Measurements from ENCODE around the gene ADNP. TPM values are rescaled to one million over a fixed set of nuclear protein-coding genes. Genes with fewer than 3 reads are reported as not detected.
A peak's percentile ranks its signal among the peaks of the same experiment; 100 is the strongest.

Gene ADNP
- total and polyA plus RNA-seq, 2 of the 13 experiments (the other 11 are each of a cell fraction or from before 2014, with no cell fraction given), result 21.0 to 21.5 TPM

DNA sequence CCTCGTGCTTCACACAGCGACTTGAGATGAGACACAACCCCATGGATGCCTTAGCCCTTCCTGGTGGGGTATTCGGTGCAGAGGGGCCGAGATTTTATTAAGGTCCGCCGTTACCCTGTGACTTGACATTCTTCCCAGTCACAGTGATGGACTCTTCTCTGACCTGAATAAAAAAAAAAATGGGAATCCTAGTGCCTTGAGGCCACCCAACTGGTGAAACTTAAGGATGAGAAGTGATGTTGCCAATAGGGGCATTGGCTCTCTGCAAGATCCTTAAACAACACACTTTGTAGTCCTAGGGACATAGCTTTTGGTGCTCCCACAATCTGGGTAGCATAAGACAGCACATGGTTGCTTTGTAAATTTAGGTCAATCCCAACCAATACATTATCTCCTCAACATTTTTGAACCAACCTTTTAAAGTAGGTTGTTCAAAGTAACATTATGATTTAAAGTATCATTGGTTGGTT lies 814 bp upstream of the ADNP start:
- H3K4me1 ChIP-seq (ENCODE audit: insufficient read depth, low read length), result peaks cover 28% of the 10 kb centered on the region
- WGBS (ENCODE audit: low lambda C conversion rate), result 100% methylated on average over 6 of the region's 6 CpGs
- no peaks in the 10 kb centered on the region for H3K27me3 ChIP-seq (ENCODE audit: control insufficient read depth in 1 of 2, insufficient read depth in 2 of 2, low read length in 2 of 2)
- BruUV-seq (replicated peaks), result TSS peak; percentile 47
- H3K9ac ChIP-seq (ENCODE audit: insufficient read depth, low read depth, low read length), result no peak overlapping the region
- in situ Hi-C loops (cut with HindIII; ENCODE audit: extremely low pct_ligation_motif_present, low pct_unique_long_range_greater_than_20kb), result loop anchor here (10.0 kb wide), 1 partner anchor 137 kb away; the partner anchor contains the start of gene BCAS4
- POLR2A ChIA-PET, result interaction anchor here (0.9 to 4.3 kb wide), 6 partner anchors 8 to 138 kb away, joined by 3 to 87 read pairs (median 13); partner anchors contain the start of genes BCAS4, DPM1 and MOCS3
- peaks cover 22% of the 10 kb centered on the region for H4K20me1 ChIP-seq (ENCODE audit: insufficient read depth, low read length)
- H3K27ac ChIP-seq (ENCODE audit: extremely low read length, insufficient read depth, low read length), result peak overlapping the region; percentile 78
- TF ChIP-seq ZNF777 (CRISPR knock-in tag; IDR thresholded peaks at IDR 0.05) (no peak), ZNF616 (CRISPR knock-in tag; IDR thresholded peaks at IDR 0.05; ENCODE audit: low read depth) (no peak), SATB2 (CRISPR knock-in tag; IDR thresholded peaks at IDR 0.05) (no peak), ZKSCAN8 (CRISPR knock-in tag; IDR thresholded peaks at IDR 0.05; ENCODE audit: borderline replicate concordance) (no peak), FOXK2 (IDR thresholded peaks at IDR 0.05) (no peak)
- TF ChIP-seq, protein P1, sequence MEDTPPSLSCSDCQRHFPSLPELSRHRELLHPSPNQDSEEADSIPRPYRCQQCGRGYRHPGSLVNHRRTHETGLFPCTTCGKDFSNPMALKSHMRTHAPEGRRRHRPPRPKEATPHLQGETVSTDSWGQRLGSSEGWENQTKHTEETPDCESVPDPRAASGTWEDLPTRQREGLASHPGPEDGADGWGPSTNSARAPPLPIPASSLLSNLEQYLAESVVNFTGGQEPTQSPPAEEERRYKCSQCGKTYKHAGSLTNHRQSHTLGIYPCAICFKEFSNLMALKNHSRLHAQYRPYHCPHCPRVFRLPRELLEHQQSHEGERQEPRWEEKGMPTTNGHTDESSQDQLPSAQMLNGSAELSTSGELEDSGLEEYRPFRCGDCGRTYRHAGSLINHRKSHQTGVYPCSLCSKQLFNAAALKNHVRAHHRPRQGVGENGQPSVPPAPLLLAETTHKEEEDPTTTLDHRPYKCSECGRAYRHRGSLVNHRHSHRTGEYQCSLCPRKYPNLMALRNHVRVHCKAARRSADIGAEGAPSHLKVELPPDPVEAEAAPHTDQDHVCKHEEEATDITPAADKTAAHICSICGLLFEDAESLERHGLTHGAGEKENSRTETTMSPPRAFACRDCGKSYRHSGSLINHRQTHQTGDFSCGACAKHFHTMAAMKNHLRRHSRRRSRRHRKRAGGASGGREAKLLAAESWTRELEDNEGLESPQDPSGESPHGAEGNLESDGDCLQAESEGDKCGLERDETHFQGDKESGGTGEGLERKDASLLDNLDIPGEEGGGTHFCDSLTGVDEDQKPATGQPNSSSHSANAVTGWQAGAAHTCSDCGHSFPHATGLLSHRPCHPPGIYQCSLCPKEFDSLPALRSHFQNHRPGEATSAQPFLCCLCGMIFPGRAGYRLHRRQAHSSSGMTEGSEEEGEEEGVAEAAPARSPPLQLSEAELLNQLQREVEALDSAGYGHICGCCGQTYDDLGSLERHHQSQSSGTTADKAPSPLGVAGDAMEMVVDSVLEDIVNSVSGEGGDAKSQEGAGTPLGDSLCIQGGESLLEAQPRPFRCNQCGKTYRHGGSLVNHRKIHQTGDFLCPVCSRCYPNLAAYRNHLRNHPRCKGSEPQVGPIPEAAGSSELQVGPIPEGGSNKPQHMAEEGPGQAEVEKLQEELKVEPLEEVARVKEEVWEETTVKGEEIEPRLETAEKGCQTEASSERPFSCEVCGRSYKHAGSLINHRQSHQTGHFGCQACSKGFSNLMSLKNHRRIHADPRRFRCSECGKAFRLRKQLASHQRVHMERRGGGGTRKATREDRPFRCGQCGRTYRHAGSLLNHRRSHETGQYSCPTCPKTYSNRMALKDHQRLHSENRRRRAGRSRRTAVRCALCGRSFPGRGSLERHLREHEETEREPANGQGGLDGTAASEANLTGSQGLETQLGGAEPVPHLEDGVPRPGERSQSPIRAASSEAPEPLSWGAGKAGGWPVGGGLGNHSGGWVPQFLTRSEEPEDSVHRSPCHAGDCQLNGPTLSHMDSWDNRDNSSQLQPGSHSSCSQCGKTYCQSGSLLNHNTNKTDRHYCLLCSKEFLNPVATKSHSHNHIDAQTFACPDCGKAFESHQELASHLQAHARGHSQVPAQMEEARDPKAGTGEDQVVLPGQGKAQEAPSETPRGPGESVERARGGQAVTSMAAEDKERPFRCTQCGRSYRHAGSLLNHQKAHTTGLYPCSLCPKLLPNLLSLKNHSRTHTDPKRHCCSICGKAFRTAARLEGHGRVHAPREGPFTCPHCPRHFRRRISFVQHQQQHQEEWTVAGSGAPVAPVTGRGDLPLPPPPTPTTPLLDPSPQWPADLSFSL (CRISPR knock-in tag; IDR thresholded peaks at IDR 0.05), result no peak
- CTCF ChIA-PET (ENCODE audit: low intra/inter-chr PET ratio, low total read pairs), result interaction anchor here (1.2 to 4.7 kb wide), 2 partner anchors 114 to 137 kb away, joined by 3 to 62 read pairs; partner anchors contain the start of gene BCAS4
- no peak for FAIRE-seq
- H3K9me3 ChIP-seq (ENCODE audit: low read length), result no peaks in the 10 kb centered on the region
- H2AFZ ChIP-seq (ENCODE audit: low read length), result no peak overlapping the region
- ATAC-seq, result peak; percentile 1; the same call in 1 of the 3 replicates
- intact Hi-C loops (cut with micrococcal nuclease; ENCODE audit: unreplicated experiment), result no loop called here
- H3K79me2 ChIP-seq (ENCODE audit: insufficient read depth, low read length), result peaks cover 33% of the 10 kb centered on the region
- H3K36me3 ChIP-seq (replicated peaks in 1 of 2; ENCODE audit: control insufficient read depth in 1 of 2, insufficient read depth in 2 of 2, low read length in 2 of 2), result peaks cover 14 to 54% of the 10 kb centered on the region in 2 experiments
- no peak overlapping the region for H3K4me3 ChIP-seq (replicated peaks in 1 of 3; ENCODE audit: insufficient read depth in 1 of 3, low read depth in 2 of 3, low read length in 3 of 3)
- no peak overlapping the region for H3K4me2 ChIP-seq (ENCODE audit: low read depth, low read length)
- no peak for DNase-seq (ENCODE audit: low spot score)

All from HepG2 (cell line).